ENCODE data around the gene LIN28A.
A peak's percentile ranks its signal among the peaks of the same experiment; 100 is the strongest.

Gene LIN28A

DNA sequence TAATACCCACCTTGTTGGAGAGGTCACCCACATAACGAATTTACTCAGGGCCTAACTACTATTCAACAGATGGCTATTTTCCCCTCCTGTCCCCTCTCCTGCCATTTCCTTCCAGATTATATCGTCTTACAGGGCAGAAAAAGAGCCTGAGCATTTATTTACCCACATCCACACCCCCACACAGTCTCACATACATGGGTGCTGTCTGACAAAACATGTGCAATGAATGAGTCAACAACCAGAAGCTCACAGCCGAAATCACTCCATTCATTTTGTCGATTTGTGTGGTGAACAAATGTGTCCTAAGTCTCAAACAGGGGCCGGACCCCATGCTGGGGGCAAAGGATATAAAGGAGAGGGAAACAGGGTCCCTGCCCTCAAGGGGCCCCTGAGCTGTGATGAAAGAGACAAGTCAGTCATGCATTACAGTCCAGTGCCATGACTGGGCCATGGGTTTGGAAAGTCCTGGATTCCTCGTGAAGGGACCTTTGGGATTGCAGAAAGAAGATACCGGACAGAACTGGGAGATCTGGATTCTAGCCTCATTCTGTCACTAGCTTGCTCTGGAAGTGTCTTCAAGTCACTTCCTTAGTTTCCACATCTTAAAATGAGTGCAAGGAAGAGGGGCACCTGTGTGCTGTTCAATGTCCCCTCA lies 21.7 kb upstream of the LIN28A start:
- DNase-seq = no peak

DNA sequence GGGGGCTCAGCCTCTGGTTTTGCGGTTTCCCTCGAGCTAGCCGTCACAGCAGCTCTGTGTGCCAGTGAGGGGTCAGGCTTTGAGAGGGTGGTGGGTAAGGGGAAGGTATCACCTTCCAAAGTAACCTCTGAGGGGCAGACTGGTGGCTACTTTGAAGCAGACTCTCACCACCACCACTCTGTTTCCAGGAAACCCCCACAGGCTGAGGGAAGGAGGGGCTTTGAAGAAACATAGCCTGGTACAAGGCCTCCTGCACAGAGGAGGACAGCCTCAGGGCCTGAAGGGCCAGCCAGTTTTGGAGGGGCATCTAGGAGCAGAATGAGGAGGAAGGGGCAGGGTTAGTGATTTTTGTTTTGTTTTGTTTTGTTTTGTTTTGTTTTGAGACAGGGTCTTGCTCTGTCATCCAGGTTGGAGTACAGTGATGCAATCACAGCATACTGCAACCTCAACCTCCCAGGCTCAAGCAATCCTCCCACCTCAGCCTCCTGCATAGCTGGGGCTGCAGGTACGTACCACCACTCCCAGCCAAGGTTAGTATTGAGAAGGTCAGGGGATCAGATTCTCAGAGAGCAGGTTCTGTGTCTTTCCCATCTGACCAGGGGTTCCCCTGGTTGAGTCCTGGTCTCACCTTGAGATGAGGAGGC lies 20.9 kb upstream of the LIN28A start:
- no peak for DNase-seq

DNA sequence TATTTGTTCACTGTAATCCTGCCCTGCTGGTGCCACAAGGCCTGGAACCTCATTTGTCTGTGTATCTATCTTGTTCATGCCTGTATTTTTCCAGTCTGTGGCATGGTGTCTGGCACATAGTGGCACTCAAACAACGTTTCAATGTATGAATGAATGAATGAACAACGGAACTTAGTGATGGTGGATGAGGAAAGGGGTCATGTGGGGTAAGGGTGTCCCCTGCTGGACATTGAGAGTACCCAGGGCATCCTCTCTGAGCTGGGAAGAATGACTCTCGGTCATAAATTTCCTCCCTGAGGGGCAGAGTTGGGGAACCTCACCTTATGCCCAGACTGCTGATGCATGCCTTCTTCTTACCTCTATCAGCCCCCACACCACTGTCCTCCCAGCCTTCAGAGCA lies 19.2 kb upstream of the LIN28A start:
- DNase-seq = no peak

DNA sequence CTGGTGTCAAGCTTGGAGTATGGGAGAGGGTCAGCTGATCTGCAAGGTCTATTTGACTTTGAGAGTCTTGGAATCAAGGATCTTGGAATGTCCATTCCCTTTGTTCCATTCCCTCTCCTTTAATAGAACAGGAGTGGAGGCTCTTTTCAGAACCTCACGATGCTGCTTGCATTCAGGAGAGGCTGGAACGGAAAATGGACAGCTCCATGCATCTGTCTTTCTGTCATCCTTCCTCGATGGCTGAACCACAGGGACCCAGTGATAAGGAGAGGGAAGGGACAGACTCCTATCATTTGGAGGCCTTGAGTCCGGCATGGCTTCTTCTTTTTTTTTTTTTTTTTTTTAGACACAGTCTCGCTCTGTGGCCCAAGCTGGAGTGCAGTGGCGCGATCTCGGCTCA lies 14.9 kb upstream of the LIN28A start:
- DNase-seq = no peak

DNA sequence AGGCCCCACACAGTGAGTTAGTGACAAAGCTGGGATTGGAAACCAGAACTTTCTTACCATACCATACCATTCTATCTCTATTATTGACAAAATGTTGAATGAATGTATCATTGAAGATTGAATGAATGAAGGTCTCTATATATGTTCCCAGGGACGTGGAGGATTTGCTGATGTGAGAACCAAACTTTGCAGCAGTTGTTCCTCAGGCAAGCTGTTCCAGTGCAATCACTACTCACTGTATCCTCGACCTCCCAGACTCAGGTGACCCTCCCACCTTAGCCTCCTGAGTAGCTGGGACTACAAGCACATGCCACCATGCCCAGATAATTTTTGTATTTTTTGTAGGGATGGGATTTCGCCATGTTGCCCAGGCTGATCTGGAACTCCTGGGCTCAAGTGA lies 11.6 kb upstream of the LIN28A start:
- DNase-seq = no peak

DNA sequence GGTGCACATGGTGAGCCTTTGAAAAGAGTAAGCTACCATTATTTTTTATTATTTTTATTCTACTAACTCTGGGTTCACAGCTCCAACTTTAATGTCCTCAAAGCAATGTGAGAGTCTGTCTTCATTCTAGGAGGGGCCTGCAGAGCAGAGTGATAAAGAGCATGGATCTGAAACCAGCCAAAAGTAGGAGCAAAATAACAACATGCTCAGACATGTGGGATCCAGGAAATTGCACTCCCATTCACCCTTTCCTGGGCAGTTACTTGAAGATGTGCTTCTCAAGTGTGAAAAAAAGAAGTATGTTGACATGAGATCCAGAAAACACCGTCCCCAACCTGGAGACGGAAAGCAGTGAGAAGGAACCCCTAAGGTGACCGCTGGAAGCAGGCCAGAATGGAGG lies 8.7 kb upstream of the LIN28A start:
- no peak for DNase-seq

DNA sequence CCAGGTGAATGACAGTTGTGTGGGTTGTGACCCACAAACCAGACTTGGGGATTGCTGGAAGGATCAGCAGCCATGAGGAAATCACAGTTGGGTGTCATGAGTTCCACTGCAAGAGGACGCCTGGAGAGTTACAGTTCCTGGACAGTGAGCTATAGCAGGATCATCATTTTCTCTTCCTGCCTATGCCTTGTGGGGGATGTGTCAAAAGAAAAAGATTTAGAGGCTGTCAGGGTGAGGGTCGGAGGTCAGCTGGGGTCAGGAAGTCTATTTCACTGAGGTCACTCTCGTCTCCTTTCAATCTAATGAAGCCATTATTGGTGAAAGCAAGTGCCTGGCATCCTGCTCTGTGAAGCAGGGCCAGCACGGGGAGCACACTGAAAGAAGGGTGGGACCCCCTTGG lies 7.0 kb upstream of the LIN28A start:
- no peak for DNase-seq

DNA sequence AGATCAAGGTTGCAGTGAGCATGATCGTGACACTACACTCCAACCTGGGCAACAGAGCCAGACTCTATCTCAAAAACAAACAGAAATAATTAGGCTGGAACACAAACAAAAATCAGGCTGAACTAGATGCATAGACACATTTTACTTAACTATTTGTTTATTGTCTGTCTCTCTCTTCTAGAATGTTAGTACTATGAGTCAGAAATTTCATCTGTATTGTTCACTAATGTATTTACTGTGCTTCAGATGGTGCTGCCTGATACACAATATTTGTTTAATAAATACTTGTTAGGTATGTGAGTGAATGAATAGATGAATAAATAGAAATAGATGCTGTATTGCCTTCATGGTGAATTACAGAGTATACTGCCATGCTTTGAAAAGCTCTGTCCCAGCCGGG lies 6.0 kb upstream of the LIN28A start:
- DNase-seq = no peak

DNA sequence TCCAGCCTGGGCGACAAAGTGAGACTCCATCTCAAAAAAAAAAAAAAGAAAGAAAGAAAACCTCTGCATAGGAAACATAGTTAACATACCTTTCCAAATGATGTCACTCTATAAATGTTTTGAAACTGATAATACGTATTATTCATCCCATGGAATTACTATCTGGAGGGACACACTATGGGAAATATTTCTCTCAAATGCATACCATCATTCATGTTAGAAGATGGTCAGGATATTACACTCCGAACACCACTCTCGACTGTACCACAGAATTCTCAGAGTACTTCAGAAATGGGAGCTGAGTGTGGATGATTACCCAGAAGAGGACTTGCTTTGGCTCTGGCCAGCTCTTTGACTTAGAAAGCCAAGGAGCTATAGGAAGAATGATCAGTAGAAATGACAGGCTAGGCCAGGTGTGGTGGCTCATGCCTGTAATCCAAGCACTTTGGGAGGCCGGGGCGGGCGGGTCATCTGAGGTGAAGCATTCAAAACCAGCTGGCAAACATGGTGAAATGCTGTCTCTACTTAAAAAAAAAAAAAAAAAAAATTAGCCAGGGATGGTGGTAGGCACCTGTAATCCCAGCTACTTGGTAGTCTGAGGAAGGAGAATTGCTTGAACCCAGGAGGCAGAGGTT lies 5.2 kb upstream of the LIN28A start:
- DNase-seq = no peak

DNA sequence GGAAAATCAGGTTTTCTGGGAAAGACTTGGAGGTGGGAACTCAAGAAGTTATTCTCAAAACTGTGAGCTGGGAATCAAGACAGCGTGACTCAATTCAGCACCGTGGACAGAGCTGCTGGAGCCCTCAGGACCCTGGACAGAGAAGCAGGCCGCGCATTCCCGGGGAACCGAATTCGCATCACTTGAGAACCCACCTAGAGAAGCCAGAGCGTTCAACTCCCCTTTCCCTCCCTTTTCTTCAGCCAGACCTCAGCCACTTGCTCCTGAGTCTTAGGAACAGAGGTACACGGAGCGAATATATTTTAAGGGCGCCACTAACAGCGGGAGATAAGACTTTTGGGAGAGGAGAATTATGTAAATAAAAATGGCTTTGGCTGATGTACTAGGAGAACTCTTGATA lies 2.0 kb upstream of the LIN28A start:
- DNase-seq = peak; percentile 89

DNA sequence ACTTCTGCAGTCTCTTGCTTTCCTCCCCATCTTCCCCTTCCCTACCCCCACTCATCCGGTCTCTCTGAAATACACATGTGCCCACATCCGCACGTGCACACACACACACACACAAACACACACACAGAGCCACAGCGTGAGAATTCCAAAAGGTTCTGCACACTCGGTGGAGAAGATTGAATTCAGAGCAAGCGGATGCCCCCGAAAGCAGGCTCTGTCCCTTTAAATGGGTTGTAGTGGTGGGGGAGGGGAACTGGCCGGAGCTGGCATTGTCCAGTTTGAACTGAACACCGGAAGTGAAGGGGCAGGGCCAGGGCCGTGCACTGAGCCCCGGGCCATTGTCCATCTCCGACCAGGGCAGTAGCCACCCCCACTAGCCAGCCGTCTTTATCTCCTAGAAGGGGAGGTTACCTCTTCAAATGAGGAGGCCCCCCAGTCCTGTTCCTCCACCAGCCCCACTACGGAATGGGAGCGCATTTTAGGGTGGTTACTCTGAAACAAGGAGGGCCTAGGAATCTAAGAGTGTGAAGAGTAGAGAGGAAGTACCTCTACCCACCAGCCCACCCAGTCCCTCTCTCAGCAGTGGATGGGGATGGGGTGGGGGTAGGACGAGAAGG lies 1.3 kb upstream of the LIN28A start:
- no peak for DNase-seq

DNA sequence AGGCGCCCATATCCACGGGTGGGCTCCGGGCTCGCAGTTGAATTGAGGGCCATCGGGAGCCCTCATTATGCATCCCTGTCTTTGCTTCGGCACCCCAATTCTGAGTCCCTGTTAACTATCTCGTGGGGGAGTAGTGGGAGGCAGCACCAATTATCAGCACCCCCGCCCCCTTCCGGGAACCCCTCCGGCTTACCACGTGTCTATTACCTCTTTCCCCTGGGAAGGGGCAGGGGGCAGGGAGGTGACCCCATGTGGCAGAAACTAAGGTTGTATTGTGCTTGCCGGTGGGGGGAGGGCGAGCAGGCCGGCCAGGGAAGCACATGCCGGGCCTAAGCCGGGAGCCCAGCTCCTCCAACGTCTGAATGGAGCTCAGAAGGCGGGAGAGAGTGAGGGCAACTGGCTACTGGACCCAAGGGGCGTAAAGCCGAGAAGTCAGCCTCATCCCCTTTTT lies 1.0 kb downstream of the LIN28A start:
- no peak for DNase-seq

DNA sequence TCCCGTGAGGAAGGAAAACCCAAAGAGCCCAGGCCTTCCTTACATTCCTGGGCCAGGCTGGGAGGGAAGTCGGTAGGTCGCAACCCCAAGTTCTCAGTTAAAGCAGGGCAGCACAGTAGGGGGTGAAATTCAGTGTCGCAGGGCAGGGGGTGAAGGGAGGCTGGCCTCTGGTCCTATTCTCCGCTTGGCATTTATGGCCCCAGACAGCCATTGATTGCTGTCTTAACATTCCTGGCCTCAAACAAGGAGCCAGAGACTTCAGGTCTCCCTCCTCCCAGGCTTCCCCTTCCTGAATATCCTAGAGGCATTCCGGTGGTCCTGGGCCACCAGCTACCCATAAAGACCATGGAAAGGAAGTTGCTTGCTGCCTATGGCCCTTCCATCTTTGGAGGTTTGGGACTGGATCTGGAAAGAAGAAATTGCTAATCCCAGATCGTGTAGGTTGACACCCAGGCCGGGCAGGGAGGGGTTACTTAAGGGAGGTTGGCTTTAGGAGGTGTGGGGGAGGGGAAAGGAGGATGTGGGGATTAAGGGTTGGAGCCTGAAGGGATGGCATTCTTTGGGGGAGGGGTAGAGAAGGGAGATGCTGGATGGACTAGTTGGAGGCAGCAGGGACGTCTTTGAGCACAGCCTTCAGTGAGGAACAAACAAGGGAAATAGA lies 1.7 kb downstream of the LIN28A start:
- no peak for DNase-seq

DNA sequence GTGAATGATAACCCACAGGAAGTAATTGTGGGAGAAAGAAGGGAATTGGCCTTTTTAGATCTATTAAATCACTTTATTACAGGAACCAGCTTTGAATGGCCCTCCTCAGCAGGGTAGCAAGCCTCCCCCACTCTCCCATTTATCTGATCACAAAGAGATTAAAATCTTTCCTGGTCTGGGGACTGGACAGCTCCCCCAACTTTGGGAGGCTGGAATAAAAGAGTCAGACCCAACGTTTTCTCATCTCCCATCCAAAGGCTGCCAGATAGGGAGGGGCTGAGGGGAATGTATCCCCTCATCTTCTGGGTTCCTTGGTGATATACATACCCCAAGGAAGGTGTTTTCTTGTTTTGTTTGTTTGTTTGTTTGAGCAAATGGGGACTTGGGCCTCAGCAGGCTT lies 2.4 kb downstream of the LIN28A start:
- DNase-seq = no peak

DNA sequence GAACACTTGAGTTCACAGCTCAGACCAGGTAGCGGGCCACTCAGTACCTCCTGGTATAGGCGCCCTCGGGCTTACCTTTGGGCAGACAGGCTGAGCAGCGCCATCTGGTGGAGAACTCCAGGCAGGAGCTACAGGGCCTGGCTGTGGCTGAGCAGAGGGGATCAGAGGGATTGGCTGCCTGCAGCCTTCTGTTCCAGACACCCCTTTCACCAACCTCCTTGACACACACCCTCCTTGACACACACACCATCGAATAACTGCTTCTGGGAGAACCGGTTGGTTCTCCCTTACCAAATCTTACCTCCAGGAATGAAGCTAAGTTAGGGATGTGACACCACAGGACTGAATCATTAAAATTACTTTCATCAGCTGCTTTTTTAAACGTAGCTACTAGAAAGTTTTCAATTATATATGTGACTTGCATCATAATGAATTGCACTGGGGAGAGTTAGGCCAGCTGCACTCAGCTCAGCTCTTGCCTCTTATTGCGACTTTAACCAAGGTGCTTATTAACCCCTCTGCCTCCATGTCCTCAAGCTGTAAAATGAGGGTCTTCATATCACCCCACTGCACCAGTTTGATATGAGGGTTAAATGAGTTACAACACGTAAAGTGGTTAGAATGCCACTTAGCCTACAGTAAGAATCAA lies 6.6 kb downstream of the LIN28A start:
- peak; percentile 59 for DNase-seq

DNA sequence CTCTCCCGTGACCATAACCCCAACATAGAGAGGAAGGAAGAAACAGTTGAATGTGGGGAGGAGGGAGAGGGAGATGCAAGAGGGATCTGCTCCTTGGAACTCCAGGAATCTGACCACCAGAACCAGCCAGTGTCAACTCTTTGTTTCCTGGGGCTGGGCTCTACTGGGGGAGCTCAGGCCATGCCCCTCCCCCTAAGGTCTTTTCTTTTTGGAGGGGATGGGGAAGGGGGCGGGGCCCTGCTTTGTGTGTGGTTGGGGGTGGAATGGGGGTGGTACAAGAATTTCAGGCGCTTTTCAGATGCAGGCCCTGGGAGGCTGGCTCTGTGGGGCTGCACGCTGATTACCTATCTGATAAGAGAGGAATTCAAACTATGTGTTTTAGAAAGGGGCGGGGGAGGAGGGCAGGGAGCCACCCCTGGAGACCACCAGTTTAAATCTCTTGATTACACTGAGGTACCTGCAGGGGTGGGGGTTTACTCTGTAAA lies 8.3 kb downstream of the LIN28A start:
- DNase-seq = no peak

DNA sequence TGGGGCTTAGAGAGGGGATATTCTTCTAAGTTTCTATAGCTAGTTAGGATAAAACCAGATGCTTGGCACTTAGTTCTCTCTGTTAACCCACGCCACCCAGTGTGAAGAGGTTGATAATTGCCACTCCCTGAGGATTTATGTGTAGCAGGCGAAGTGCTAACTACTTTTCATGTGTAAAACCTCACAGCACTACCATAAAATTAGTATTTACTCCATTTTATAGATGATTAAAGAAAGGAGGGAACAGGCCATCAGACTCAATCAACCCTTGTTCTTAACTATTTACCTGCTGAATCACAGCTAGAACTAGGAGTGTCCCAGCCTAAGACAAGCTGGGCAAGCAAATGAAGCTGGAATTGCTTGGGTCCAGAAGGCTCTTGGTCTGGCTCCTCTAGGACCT lies 8.9 kb downstream of the LIN28A start:
- no peak for DNase-seq

DNA sequence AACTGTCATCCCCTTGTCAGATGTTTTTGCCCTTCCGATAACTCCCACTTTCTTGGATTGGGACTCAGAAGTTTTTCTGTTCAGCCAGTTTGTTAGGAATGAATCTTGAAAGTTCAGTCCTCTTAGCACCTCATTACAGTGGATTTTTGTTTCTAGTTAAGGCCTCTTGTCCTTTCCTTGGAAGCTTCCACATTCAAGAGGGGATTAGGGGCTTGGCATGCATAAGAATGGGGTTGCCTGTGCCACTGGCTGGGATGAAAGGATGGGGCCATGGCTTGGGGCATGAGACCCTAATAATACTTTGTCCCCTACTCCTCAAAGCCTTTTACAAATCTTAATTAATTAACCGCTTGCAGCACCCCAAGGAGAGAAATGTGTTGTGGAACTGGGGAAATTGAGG lies 19.1 kb downstream of the LIN28A start:
- DNase-seq = no peak

DNA sequence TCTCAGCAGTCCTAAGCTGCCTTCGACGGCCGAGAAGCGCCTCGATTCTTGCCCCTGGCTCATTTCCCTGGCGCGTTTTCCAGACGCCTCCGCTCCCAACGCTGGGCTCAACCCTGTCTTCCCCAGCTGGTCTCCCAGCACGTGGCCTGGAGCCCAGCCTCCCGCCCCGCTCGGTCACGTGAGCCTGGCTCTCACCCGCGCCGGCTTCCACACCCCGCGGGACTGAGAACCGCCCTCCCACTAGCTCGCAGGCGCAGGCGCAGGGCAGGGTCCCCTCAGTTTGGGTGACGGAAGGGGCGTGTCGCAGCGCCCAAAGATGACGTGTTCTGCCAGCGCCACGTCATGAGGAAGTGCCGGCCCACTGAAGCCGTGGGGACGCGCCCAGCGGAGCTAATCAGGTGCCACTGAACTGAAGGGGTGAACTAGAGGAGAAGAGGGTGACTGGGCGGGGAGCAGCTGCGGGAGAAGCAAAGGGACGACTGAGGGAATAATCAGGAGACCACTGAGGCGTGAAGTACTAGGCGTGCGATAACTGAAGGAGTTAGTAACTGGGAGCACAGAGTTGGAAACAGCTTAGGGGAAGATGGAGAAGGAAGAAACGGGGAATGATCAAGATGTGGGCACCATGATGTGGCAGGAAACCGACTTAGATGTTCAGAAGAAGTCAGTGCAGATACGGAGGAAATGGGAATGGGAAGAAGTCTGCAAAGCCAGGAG lies 21.5 kb downstream of the LIN28A start, which contains the start of gene DHDDS:
Gene DHDDS (plus strand): TSS at position 343 of the 717 bp plus-strand sequence. CDS start 625 bp downstream, outside the sequence.
- peak; percentile 99 for DNase-seq

DNA sequence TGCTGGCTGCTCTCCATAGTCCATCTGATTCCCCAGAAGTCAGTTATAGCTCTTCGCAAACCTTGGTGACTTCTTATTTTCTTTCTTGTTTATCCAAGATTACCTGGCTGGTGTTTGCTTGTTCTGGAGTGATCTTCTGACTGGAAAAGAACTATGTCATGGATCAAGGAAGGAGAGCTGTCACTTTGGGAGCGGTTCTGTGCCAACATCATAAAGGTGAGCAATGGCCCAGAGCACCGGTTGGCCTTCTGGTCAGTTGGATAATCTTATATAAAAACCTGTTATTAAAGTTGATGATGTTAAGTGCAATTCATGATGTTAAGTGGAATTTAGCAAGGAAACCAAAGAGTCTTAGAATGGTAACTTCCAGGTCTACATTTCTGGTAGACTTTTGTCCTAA lies 22.2 kb downstream of the LIN28A start:
- no peak for DNase-seq

DNA sequence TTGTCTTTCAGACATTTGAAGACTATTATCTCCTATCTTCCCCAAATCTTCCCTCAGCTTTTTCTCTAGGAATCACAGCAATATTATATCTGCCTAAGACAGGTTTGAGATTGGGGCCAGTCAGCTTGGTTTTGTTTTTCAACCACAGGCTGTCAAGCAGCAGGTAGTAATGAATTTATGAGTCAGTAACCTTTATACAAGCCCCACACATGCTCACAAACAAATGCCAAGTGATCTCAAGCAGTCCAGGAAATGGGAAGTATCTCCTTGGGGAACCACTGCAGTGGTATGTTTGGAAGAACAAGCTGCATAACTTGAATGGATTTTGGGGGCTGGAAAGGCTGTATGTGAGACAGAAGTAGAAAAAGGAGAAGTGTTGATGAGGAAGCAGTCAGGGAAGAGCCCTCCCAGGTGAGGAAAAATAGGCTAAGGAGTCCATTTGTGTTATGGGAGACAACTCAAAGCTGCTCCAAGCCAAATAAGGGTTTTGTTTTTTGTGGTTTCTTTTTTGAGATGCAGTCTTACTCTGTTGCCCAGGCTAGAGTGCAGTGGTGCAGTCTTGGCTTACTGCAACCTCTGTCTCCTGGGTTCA lies 23.6 kb downstream of the LIN28A start:
- no peak for DNase-seq

DNA sequence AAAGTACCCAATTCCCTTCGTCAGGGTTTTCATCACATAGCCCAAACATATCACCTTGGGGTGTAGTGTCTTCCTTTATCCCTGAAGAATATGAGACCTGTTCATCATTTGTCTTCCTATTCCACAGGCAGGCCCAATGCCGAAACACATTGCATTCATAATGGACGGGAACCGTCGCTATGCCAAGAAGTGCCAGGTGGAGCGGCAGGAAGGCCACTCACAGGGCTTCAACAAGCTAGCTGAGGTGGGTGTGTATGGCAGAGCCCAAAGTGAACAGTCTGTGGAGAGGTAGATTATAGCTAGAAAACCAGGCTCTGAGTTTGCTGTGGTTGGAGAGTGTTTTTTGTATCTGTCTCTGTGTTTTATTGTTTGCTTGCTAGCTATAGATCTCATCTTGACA lies 27.4 kb downstream of the LIN28A start:
- no peak for DNase-seq
